GM21786 (cell line): Measurements from ENCODE around the gene CLEC18C.
"Not testable (repeated sequence)": the region's sequence is repeated elsewhere in the genome, so short reads cannot be mapped to it uniquely, and the experiment has no call there.

ENCODE experiments used
- ATAC-seq: cut with Tn5 transposase; IDR thresholded peaks from one replicate; pipeline ENCODE4 v1.9.1; 2021; ENCODE audit not compliant: unreplicated experiment

Gene CLEC18C

DNA sequence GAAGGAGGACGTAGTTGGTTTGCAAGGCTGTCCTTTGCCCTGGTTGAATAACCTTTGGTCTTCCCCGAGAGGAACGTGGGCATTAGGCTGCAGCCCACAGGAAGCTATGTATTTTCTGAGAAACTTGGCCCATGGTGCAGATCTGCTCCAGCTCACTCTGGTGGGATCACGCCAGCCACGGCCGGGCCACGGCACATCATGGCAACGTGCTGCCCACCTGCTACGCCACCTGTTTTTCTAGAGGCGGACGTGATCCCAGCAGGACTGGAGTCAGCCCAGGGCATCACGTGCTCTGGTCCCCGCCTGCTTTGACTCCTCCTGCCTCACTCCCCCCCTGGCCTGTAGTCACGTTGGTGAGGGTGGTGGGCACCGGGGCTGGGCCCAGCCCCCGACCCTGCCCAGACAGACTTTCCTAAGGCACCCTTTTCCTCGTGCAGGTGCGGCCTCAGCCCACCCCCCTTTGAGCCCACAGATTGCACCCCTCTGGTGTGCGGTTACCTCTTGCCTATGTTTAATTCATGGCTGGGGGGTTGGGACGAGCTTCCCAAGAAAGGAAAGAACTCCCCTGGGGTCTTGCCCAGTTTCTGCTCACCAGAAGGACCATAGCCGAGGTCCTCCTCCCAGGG is at the start of gene CLEC18C:
CLEC18C (plus strand) TSS at position 576 of the 626 bp plus-strand sequence. CDS start 492 bp downstream, outside the sequence.
- not testable (repeated sequence) for ATAC-seq

DNA sequence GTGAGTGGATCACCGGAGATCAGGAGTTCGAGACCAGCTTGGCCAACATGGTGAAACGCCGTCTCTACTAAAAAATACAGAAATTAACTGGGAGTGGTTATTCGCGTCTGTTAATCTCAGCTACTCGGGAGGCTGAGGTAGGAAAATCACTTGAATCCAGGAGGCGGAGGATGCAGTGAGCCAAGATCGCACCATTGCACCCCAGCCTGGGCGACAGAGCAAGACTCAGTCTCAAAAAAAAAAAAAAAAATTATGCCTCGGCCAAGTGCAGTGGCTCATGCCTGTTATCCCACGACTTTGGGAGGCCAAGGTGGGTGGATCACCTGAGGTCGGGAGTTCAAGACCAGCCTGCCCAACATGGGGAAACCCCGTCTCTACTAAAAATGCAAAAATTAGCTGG is 49.8 kb upstream of the CLEC18C start:
- ATAC-seq = not testable (repeated sequence)

DNA sequence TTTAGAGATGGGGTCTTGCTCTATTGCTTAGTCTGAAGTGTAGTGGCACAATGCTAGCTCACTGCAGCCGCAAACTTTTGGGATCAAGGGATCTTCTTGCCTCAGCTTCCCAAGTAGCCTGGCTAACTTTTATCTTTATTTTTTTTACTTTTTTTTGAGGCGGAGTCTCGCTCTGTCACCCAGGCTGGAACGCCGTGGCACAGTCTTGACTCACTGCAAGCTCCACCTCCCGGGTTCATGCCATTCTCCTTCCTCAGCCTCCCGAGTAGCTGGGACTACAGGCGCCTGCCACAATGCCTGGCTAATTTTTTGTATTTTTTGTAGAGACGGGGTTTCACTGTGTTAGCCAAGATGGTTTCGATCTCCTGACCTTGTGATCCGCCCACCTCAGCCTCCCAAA is 47.4 kb upstream of the CLEC18C start:
- not testable (repeated sequence) for ATAC-seq

DNA sequence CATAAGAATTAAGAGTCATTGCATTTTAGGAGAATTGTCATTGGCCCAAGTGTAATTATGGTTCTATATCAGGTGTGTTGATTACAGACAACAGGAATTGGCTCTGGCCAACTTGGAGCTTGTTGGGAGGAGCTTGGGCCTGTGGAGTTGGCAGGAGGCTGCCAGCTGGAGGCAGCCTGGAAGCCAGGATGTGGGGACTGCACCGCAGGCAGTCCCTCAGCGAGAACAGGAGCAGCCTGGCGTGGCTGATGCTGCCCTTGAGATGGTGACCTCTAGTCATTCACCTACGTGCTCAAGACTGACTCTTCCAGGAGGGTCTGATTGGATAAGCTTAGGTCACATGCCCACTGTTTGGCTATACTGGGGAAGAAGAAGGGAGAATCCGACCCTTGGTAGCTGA is 45.9 kb upstream of the CLEC18C start:
- not testable (repeated sequence) for ATAC-seq

DNA sequence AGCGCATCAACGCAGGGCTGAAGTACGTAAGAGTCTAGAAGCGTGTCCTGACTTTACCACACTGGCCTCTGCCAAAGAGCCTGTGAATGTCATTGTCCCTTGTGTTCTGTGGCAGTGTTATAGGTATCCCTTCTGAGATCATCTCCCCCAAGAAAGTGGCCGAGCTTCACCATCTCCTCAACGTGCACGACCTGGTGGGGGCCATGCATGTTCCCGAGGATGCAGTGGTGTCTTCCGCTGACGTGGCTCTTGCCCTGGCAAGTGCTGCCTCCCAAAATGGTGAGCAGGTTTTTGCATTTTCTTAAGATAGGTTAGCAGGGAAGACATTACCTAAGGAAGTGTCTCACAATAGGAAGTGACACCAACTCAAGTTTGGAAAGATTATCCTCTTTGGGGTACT is 44.7 kb upstream of the CLEC18C start:
- ATAC-seq = not testable (repeated sequence)

DNA sequence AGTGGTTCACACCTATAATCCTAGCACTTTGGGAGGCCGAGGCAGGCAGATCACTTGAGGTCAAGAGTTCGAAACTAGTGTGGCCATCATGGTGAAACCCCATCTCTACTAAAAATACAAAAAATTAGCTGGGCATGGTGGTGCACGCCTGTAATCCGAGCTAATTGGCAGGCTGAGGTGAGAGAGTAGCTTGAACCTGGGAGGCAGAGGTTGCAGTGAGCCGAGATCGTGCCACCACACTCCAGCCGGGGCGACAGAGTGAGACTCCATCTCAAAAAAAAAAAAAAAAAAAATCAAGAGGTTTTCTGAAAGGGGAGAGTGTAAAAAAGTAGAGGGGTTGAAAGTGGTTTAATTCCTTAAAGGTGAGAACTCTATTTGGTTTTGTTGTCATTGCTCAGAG is 37.8 kb upstream of the CLEC18C start:
- not testable (repeated sequence) for ATAC-seq

DNA sequence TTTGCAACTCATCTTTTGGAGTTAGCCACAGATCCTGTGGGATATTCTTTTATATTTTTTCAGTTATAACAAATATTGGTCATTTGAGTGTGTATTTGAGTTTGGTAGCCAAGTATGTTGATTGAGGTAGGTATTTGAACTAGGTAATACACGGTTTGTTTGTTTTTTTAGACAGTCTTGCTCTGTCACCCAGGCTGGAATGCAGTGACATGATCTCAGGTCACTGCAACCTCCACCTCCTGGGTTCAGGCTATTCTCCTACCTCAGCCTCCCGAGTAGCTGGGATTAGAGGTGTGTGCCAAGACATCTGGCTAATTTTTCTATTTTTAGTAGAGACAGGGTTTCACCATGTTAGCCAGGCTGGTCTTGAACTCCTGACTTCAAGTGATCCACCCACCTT is 37.0 kb upstream of the CLEC18C start:
- ATAC-seq = not testable (repeated sequence)

DNA sequence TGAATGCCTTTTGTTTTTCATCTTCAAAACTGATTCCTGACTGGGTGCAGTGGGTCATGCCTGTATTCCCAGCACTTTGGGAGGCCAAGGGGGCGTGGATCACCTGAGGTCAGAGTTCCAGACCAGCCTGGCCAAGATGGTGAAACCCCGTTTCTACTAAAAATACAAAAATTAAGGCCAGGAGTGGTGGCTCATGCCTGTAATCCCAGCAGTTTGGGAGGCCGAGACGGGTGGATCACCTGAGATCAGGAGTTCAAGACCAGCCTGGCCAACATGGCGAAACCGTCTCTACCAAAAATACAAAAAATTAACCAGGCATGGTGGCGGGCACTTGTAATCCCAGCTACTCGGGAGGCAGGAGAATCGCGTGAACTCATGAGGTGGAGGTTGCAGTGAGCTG is 30.8 kb upstream of the CLEC18C start:
- not testable (repeated sequence) for ATAC-seq

DNA sequence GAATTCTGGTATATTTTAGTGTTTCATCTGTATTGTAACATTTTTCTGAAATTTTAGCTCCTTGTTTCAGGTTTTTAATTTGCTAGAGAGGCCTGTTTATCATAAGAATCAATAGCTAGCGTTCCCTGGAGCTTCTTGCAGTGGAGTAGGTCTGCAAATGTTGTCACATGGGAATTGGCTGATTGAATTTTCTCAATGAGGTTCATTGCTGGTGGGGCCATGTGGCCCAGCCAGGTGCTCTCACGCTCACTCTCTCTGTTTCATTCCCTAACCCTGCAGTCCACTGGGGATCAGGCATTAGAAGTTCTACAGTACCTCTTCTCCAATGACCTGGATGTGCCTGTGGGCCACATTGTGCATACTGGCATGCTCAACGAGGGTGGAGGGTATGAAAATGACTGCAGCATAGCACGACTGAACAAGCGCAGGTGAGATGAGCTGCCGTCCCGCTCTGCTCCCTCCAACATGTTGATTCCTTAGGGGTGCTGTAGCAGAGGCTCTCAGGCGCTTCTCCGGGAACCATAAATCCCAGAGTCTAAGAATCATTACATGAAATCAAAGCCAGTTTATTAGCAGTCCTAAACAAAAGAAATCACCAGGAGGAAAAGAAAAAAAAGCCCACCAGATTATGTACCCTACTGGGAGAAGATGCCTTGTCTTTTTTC is 30.2 kb upstream of the CLEC18C start:
- not testable (repeated sequence) for ATAC-seq

DNA sequence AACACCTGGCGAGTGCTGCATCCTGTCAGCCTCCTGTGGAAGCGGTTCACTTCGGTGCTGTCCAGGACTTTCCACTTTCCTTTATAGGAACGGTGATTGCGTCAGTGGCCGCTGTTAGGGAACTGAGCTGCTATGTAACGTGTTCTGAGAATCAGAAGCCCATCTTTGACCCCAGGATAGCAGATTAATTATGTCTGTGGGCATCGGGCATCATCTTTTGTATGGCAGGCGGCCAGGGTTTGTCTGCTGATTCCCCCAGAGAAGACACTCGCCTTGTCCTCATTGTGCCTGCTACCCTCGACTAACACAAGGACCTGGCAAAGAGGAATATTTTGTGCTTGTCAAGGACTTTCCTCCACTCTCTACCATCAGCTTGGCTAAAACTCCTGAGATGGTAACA is 25.7 kb upstream of the CLEC18C start:
- not testable (repeated sequence) for ATAC-seq

DNA sequence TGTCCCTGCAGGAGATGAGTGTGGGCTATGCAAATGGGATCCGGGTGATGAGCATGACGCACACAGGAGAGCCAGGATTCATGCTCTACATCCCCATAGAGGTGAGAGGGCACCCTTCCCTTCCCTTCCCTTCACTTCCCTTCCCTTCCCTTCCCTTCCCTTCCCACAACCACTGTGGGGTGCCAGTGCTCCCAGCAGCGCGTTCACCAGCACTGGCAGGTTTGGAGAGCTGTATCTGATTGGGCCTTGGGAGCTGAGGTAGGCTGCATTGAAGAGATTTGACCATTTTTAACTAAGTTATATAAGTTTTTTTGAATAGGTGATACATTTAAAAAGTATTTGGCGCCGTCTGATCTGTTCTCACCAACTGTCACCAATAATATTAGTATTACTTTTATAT is 25.1 kb upstream of the CLEC18C start:
- ATAC-seq = not testable (repeated sequence)

DNA sequence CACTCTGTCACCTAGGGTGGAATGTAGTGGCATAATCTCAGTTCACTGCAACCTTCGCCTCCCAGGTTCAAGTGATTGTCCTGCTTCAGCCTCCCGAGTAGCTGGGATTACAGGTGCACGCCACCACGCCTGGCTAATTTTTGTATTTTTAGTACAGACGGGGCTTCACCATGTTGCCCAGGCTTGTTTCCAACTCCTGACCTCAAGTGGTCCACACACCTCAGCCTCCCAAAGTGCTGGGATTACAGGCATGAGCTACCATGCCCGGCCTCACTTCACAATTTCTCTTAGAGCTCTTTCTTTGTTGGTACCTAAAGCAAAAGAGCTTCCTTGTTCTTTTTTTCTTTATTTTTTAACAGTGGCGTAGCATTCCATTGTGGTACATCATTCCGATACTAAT is 24.3 kb upstream of the CLEC18C start:
- not testable (repeated sequence) for ATAC-seq

DNA sequence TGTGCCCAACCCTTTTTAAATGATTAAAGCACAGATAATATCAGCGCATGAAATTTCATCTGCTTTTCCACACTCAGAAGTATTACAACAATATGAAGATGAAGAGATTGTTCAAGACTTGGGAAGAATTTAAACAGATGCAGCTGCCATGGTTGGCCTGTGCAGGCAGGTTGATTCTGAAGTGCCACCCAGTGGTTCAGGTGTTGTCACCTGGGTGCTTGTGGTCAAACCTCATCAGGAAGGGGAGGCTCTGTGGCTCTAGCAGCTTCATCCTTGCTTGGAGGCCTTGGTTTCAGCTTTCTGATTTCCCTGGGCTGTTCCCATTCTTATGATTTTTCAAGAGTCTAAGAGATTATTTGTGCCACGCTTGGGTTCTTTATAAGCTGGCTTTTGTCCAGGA is 22.2 kb upstream of the CLEC18C start:
- ATAC-seq = no peak

DNA sequence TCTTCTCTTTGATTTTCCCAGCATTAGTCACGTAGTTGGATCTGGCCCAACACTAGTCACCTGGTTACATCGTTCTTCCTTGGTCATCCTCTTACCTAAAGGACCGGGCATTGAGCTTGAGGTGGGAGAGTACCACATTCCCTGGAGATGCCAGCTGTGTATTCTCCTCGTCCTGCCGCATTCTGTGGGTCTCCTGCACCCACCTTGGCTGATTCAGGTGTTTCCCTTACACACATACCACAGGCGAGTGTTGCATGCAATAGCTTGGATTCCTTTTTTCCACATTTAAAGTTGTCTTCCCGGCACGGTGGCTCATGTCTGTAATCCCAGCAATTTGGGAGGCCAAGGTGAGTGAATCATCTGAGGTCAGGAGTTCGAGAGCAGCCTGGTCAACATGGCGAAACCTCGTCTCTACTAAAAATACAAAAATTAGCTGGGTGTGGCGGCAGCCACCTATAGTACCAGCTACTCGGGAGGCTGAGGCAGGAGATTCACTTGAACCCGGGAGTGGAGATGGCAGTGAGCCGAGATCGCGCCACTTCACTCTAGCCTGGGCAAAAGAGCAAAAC is 21.6 kb upstream of the CLEC18C start:
- no peak for ATAC-seq

DNA sequence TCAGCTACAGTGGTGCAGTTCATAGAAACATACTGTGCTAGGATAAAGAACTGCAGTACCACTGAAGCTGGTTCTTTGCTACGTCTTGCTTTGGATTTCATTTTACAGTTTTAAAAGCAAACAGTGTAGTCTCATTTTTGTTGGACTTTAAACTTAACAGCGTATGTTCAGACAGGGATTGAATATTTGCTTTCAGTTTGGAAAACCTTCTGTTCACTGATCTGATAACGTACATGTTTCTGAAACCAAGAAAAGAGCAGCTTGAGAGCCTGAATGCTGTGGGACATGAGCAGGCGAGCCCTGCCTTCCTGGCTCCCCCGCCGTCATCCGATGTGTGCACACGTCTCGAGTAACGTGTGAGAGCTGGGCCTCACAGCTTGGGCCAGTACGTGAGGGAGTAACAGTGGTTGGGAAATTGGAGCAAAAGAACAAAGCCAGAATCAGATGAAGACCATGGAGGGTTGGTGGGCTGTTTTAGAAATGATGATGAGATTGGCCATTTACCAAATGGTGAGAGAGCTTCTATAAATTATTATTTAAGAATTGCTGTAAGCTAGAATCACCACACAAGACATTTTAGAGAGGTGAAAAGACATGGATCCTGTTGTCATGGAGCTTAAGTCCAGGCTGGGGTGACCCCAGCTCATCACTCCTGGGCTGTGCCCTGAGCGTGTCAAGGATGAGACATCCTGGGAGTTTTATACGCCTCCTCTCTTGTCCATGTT is 20.8 kb upstream of the CLEC18C start:
- ATAC-seq = no peak

DNA sequence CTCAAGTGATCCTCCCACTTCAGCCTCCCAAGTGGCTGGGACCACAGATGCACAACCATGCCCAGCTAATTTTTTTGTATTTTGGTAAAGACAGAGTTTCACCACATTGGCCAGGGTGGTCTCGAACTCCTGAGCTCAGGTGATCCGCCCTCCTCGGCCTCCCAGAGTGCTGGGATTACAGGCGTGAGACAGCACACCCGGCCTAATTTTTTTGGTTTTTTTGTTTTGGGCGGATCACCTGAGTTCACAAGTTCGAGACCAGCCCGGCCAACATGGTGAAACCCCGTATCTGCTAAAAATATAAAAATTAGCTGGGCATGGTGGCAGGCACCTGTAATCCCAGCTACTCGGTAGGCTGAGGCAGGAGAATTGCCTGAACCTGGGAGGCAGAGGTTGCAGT is 18.9 kb upstream of the CLEC18C start:
- ATAC-seq = not testable (repeated sequence)

DNA sequence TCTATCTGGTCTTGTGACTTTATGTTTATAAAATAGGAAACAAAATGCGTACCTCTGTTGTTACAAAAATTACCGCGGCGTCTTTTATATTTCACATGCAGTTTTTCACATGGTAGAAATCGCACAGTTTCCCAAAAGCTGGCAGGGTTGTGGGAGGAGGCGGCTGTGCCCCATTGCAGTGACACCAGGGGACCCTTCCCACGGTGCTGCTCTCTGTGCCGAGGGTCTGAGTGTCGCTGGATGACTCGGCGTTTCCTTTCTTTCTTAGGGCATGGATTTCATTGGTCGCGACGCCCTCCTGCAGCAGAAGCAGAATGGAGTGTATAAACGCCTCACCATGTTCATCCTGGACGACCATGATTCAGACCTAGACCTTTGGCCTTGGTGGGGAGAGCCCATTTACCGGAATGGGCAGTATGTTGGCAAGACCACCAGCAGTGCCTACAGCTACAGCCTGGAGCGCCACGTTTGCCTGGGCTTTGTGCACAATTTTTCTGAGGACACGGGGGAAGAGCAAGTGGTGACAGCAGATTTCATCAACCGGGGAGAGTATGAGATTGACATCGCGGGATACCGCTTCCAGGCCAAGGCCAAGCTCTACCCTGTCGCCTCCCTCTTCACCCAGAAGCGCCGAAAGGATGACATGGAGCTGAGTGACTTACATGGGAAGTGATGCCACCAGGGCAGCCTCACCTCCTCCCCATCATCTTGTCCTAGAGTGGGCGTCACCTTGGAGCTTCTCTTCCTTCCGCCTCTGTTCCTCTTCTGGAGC is 17.2 kb upstream of the CLEC18C start:
- no peak for ATAC-seq

DNA sequence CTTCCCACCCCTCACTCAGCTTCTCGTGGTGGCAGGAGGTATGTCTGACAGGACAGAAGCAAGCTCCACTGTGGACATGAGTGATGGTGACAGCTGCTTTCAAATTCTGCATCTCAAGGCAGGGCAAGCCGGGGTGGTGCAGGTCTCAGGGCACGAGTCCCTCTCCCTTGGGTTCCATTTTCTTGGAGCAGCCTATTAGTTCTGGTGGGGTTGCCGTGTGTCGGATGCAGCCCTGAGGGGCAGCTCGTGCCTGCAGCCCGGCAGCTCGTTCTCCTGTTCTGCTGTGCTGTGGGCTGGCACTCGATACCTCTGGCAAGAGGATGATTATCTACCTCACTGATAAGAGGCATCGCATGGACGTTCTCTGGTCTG is 16.5 kb upstream of the CLEC18C start:
- no peak for ATAC-seq

DNA sequence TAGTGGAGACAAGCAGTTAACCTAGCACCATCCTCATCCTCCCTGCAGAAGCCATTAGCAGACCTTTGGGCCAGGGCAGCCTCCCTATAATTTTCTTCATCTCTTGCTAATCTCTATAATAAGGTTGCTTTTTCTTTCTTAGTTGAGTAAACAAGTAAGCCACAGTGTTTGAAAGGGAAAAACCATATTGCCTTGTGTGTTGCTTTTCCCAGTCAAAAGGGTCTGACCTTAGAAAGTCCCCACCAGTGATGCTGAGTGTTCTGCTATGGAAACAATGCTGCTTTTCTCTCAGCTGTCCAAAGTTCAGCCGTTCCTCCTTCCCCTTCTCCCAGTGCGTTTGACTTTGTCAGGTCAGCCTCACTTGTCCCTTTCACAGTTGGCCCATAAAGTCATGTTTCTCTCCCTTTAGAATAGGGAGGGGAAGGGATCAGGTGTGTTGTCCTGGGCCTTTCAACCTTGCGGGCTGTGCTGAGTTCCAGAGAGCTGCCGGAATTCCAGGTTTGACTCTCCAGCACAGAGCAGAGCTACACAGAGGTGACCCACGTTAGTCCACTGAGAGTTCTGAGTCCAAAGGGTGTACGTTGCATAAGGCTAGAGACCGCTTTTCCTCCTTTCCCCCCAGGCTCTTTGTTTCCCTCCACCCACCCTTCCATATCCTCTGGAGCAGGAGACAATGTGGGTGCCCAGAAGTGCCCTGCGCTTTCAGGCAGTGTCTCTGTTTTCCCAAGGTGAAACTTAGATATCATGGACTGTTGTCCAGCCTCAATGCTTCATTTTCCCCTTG is 15.9 kb upstream of the CLEC18C start:
- ATAC-seq = no peak

DNA sequence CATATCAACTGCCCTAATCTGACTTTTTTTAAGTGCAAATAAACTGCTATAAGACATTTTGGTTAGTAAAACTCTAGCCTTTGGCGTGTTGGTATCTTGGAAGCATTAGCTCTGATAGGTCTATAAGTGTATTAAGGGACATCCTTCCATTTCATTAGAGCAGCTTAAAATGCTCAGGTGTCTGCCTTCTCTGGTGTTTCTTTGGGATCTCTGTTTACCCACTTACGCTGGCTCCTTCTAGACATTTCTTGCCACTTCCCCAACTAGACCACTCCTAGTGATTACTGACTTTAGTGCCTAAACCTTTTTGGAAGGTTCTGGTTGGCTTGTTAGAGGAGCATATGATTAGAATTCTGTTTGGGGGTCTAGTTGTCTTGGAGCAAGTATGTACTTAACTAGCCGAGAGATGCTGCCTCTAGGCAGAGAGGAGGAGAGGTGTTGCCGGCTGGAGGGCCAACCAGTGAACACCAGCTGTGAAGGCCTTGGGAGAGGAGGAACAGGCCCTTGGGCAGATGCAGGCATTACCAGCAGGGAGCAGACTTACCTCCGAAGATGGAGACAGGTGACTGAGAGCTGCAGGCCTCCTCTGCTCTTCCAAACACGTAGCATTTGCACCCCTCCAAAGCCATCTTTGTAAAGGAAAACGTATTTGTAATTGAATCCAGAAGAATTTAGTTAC is 15.2 kb upstream of the CLEC18C start:
- no peak for ATAC-seq
